GM10266 (cell line): ENCODE measurements around the gene LITAF.
"Not testable (repeated sequence)": the region's sequence is repeated elsewhere in the genome, so short reads cannot be mapped to it uniquely, and the experiment has no call there.

ENCODE experiments used
- DNase-seq: peaks from one replicate; pipeline ENCODE4 v3.0.0; 2012; ENCODE audit errors: extremely low spot score
- TF ChIP-seq, protein P1 (sequence below): IDR thresholded peaks from 2 replicates; pipeline ENCODE4 v1.5.1; 2012; ENCODE audit warnings: mild to moderate bottlenecking, low read depth; ENCODE audit not compliant: control insufficient read depth, insufficient read depth; ENCODE audit errors: missing control alignments

LITAF gene

DNA sequence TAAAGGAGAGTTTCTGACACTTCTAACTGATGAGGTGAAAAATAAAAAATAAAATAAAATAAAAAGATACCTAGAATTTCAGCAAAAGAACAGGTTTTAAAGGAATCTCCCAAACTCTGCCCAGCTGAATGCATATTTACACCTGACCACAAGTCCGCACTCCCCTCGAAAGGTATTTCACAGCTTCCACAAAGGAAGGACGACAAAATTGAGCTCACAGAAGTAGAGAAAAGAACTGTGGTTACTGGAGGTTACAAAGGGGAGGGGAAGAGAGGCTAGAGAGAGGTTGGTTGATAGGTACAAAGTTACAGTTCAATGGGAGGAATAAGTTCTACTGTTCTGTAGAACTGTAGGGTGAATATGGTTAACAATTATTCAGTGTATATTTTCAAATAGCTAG is 5.0 kb downstream of the LITAF start:
- TF ChIP-seq, protein P1, sequence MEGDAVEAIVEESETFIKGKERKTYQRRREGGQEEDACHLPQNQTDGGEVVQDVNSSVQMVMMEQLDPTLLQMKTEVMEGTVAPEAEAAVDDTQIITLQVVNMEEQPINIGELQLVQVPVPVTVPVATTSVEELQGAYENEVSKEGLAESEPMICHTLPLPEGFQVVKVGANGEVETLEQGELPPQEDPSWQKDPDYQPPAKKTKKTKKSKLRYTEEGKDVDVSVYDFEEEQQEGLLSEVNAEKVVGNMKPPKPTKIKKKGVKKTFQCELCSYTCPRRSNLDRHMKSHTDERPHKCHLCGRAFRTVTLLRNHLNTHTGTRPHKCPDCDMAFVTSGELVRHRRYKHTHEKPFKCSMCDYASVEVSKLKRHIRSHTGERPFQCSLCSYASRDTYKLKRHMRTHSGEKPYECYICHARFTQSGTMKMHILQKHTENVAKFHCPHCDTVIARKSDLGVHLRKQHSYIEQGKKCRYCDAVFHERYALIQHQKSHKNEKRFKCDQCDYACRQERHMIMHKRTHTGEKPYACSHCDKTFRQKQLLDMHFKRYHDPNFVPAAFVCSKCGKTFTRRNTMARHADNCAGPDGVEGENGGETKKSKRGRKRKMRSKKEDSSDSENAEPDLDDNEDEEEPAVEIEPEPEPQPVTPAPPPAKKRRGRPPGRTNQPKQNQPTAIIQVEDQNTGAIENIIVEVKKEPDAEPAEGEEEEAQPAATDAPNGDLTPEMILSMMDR = no peak
- DNase-seq = no peak

DNA sequence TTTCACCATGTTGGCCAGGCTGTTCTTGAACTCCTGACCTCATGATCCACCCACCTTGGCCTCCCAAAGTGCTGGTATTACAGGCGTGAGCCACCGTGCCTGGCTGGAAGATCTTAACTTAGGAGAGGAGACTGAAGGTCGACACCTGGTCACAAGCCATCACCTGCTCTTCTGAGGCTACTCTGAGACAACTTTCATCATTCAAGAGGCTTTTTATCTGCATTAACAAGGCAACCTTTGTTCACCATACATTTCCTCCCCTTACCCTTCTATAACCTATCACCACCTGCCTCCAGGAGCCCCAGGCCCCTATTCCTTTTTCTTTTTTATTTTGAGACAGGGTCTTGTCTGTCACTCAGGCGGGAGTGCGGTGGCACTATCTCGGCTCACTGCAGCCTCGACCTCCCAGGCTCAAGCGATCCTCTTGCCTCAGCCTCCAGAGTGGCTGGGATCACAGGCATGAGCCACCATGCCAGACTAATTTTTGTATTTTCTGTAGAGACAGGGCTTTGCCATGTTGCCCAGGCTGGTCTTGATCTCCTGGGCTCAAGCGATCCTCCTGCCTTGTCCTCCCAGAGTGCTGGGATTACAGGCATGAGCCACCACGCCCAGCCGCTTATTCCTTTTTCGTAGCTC is 6.2 kb downstream of the LITAF start:
- TF ChIP-seq, protein P1 = no peak
- no peak for DNase-seq

DNA sequence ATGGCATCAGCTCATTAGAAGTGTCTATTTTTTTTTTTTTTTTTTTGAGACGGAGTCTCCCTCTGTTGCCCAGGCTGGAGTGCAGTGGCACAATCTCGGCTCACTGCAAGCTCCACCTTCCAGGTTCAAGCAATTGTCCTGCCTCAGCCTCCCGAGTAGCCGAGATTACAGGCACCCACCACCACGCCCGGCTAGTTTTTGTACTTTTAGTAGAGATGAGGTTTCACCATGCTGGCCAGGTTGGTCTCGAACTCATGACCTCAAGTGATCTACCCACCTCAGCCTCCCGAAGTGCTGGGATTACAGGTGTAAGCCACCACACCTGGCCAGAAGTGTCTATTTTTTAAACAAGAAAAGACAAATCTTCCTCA is 9.4 kb downstream of the LITAF start:
- not testable (repeated sequence) for DNase-seq

DNA sequence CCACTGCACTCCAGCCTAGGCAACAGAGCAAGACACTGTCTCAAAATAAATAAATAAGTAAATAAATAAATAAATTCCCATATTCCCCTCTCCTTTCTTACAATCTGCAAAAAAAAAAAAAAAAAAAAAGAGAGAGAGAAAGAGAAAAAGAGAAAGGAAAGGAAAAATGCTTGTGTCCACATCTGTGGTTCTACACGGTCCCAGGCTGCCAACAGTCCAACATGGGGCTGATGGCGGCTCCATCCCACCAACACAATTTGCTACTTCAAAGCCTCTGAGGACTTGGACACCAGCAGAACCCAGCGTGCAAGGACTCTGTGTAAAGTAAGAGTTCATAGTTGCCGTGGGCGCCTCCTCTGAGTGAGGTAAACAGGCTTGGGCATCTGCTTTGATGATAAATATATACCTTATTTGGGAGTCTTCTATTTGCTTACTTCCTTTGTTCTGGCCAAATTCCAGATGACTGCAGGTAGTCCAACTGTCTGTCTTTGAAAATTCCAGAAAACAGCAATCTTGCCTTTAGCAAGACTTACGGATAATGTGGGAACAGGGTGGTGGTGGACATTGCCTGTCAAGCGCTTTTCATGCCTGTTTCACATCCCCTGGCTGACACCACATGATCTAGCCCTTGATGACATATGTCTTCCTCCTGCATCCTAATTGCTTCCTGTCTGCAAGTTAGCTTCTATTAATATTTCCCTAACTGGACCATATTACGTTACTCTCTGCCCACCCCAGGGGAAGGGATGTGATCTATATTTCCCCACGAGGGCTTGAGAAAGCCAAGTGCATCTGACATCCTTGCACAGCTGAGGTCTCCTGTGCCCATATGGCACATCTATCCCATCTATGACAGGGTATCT is 10.1 kb downstream of the LITAF start:
- TF ChIP-seq, protein P1 = no peak
- peak; percentile 42 for DNase-seq

DNA sequence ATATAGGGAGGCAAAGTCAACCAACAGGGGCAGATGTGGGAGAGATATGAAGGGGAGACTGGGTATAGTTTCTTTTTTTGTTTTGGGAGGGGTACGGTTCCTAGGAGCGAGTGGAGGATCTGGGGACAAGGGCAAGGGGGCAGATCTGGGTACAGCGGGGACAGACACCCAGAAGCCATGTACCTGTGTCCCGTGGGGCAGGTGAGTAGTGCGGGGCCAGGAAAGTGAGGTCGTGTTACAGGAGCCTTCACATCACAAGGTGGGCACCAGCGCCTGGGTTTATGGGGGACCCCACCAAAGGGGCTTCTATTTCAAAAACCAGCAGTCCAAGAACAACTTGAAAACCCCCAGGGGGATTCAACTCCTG is 11.5 kb downstream of the LITAF start:
- TF ChIP-seq, protein P1 = no peak
- DNase-seq = no peak

DNA sequence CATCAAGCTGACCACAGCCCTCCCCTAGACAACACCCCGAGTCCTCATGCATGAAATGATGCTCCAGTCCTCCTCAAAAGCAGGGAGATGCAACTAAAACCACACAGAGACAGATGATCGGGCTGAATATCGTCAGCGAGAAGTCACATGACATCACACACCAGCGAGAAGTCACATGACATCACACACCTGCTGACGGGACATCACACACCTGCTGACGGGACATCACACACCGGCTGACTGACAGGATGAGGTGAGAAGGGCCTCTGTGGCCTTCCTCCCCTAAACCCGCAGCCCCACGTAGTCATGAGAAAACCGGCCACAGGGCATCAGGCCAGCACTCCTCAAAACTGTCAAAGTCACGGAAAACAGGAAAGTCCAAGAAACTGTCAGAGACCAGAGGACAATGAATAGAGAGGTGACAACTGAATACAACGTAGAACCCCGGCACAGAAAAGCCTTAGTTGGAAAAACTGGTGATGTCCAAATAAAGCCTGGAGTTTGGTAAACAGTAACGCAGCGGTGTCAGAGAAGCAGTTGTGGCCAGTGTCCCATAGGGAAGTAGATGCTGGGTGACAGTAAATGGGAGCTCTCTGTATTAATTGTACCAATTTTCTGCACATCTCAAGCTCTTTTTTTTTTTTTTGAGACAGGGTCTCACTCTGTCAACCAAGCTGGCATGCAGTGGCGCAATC is 14.3 kb downstream of the LITAF start:
- no peak for DNase-seq

DNA sequence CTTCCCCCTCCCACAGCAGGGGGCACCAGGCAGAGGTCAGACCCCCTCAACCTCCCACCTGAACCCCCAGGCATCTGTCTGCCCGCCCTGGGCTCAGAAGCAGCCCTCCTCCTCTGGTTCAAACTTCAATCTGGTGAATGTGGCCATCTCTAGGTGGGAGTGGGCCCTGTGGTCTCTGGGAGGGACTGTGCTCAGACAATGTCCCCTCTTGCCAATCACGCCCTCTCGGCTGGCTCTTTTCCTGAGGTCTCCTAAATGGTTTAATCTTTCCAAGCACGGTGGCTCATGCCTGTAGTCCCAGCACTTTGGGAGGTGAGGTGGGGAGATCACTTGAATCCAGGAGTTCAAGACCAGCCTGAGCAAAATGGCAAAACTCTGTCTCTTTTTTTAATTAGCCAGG is 15.2 kb downstream of the LITAF start:
- no peak for DNase-seq
- TF ChIP-seq, protein P1 = no peak

More for the DNA sequence above, 14.3 kb downstream of the LITAF start:
- TF ChIP-seq, protein P1 = no peak
